Omental fat pad (tissue), 4 donors: Measurements from ENCODE around the gene DISP3. TPM values are rescaled to one million over a fixed set of nuclear protein-coding genes. Genes with fewer than 3 reads are reported as not detected.

Experiments
- ATAC-seq: fragments of 150-250 bp; one replicate; pipeline ENCODE4 v1.9.1; 2016; ENCODE audit warnings: mild to moderate bottlenecking, moderate library complexity; ENCODE audit not compliant: low FRiP score
- DNase-seq: peaks from one replicate; pipeline ENCODE4 v3.0.0-alpha.2; 2019; ENCODE audit warnings: low spot score
- total RNA-seq, 4 donors: library from RNA; depleted of rRNA; stranded (reverse); fragments of >200 nt; gene quantifications; one replicate each; pipeline ENCODE4 v1.1.0, GENCODE V29; 2016
- TF ChIP-seq, protein P1 (sequence below), 3 donors: fragments of 450-650 bp; IDR thresholded peaks; one replicate each; pipeline ENCODE4 v1.5.1; 2016 to 2017; ENCODE audit warnings: antibody characterized with exemption in 3 of 3, mild to moderate bottlenecking in 3 of 3, moderate library complexity in 2 of 3

DISP3 gene
- total RNA-seq, 4 donors from 2014 or later: 0.09 TPM; not detected in 3

DNA sequence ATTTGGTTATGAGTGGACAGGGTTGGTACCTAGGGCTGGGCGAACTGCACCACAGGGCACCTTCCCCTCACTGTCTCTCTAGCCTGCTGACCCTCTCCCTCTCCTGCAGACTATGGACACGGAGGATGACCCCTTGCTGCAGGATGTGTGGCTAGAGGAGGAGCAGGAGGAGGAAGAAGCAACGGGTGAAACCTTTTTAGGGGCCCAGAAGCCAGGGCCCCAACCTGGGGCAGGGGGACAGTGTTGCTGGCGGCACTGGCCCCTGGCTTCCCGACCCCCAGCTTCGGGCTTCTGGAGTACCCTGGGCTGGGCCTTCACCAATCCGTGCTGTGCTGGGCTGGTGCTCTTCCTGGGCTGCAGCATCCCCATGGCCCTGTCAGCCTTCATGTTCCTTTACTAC is 21.9 kb downstream of the DISP3 start:
- DNase-seq: no peak
- TF ChIP-seq, protein P1, sequence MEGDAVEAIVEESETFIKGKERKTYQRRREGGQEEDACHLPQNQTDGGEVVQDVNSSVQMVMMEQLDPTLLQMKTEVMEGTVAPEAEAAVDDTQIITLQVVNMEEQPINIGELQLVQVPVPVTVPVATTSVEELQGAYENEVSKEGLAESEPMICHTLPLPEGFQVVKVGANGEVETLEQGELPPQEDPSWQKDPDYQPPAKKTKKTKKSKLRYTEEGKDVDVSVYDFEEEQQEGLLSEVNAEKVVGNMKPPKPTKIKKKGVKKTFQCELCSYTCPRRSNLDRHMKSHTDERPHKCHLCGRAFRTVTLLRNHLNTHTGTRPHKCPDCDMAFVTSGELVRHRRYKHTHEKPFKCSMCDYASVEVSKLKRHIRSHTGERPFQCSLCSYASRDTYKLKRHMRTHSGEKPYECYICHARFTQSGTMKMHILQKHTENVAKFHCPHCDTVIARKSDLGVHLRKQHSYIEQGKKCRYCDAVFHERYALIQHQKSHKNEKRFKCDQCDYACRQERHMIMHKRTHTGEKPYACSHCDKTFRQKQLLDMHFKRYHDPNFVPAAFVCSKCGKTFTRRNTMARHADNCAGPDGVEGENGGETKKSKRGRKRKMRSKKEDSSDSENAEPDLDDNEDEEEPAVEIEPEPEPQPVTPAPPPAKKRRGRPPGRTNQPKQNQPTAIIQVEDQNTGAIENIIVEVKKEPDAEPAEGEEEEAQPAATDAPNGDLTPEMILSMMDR (IDR thresholded peaks at IDR 0.05): no peak

DNA sequence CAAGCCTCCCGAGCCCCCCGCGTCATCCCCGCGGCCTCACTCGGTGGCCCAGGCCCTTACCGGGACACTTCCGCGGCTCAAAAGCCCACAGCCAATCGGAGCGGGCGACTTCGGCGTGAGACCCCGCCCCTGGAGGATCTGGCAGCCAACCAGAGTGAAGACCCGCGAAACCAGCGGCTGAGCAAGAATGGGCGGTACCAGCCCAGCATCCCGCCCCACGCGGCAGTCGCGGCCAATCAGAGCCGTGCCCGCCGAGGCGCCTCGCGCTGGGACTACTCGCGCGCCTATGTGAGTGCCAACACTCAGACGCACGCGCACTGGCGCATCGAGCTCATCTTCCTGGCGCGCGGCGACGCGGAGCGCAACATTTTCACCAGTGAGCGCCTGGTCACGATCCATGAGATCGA is 22.5 kb downstream of the DISP3 start:
- ATAC-seq: no peak
- no peak for DNase-seq
- TF ChIP-seq, protein P1 (IDR thresholded peaks at IDR 0.05): no peak

More for the DNA sequence above, 21.9 kb downstream of the DISP3 start:
- ATAC-seq: no peak

DNA sequence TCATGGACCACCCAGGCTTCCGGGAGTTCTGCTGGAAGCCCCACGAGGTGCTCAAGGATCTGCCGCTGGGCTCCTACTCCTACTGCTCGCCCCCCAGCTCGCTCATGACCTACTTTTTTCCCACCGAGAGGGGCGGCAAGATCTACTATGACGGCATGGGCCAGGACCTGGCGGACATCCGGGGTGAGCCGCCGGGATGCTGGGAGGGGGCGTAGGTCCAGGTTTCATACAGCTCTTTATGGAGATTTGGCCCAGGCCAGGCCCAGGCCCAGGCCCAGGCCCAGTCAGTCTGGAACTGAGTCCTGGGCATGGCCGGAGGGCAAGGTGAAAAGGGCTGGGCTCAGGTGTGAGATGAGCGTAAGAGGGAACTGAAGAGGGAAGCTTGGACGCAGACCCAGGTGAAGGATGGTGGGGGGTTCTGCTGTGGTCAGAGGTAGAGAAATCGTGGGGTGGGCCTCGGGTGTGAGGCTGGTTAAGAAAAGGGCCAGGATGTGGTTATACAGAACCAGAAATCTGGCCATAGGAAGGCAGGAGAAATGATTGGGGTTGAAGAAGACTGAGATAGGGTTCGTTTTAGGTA is 23.0 kb downstream of the DISP3 start:
- ATAC-seq (no peak), DNase-seq (no peak)
- TF ChIP-seq, protein P1 (IDR thresholded peaks at IDR 0.05): no peak

DNA sequence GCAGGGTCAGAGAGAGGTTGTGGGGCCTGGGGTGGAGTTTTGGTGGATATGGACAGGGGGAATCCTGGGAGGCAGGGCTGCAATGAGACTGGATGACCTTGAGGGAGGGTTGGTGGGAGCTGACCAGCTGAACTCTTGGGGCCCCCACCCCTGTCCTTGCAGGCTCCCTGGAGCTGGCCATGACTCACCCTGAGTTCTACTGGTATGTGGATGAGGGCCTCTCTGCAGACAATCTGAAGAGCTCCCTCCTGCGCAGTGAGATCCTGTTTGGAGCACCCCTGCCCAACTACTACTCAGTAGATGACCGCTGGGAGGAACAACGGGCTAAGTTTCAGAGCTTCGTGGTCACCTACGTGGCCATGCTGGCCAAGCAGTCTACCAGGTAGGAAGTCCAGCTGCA is 23.6 kb downstream of the DISP3 start:
- TF ChIP-seq, protein P1 (IDR thresholded peaks at IDR 0.05): no peak
- no peak for ATAC-seq
- no peak for DNase-seq

DNA sequence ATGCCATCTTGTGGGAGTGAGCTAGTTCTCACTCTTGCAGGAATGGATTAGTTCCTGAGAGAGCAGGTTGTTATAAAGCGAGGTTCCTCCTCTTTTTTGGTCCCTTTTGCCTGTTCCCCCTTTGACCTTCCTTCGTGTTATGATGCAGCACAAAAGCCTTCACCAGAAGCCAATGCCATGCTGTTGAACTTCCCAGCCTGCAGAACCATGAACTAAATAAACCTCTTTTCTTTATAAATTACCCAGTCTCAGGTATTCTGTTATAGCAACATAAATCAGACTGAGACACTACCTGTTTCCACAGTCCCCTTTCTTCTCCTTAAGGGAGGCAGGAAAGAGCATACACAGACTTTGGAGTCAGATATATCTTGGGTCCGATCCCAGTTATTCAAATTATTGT is 25.6 kb downstream of the DISP3 start:
- DNase-seq (no peak), ATAC-seq (no peak)
- TF ChIP-seq, protein P1 (IDR thresholded peaks at IDR 0.05): no peak

DNA sequence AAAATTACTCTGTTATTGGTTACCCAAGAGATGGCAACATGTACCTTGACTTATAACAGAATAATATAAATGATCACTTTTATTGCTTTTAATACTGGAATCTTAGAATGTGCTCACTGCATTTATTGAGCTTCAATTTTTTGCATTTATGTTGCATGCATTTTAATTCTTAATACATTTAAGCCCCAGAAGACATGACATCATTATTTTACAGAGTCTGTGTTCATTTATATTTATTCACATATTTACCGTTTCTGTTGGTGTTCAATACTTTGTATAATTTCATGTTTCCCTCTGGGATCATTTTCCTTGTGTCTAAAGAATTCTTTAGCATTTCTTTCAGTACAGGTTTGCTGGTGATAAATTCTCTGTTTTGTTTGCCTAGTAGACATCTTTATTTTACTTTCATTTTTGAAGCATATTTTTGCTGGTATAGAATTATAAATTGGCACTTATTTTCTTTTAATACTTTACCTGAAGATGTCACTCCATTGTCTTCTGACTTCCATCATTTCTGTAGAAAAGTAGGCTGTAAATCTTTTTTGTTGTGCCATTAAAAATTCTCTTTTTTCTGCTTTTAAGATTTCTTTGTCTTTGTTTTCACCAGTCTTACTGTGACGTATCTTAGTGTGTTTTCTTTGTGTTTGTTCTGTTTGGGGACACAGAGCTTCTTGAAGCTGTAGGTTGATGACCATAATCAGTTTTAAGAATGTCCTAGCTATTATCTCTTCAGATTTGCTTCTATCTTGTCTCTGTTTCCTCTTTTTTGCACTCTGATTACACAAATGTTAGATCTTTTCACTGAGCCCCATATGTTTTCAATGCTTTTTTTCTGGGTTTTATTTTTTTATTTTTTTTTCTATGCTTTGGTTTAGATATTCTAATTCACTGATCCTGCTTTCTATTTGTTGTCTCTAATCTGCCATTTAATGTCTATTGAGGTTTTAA is 26.9 kb downstream of the DISP3 start:
- ATAC-seq (no peak), DNase-seq (no peak)
- TF ChIP-seq, protein P1 (IDR thresholded peaks at IDR 0.05): no peak
